Keratinocyte (primary cell): ENCODE measurements around the gene VPS26B. TPM values are rescaled to one million over a fixed set of nuclear protein-coding genes. Genes with fewer than 3 reads are reported as not detected.

Experiments used
- DNase-seq: peaks from one replicate; pipeline ENCODE4 v3.0.0-alpha.2; 2011; ENCODE audit warnings: low read depth, missing footprints, low spot score
- FAIRE-seq: peaks from 2 replicates; lab custom pipeline; 2011; peaks lifted over from hg19 to GRCh38; lab: Jason Lieb, UNC
- H2AFZ ChIP-seq: 2 replicates; pipeline ENCODE4 v1.6.0; 2012; ENCODE audit warnings: low read length, control low read depth, inconsistent platforms; ENCODE audit not compliant: control insufficient read depth
- H3K27ac ChIP-seq: 2 replicates; pipeline ENCODE4 v1.5.1; 2011; ENCODE audit warnings: low read length; ENCODE audit not compliant: control insufficient read depth, insufficient read depth
- H3K27me3 ChIP-seq: 3 replicates; pipeline ENCODE4 v1.6.0; 2011; ENCODE audit warnings: low read length; ENCODE audit not compliant: control insufficient read depth, insufficient read depth; ENCODE audit errors: extremely low read depth
- H3K36me3 ChIP-seq, 2 experiments: 2 replicates in 1 of 2; 3 replicates in 1 of 2; pipeline ENCODE4 v1.5.1; 2011; ENCODE audit warnings: low read length in 2 of 2, mild to moderate bottlenecking in 1 of 2; ENCODE audit not compliant: control insufficient read depth in 2 of 2, insufficient read depth in 2 of 2; ENCODE audit errors: extremely low read depth in 1 of 2
- H3K4me1 ChIP-seq: 3 replicates; pipeline ENCODE4 v1.5.1; 2011; ENCODE audit warnings: low read length; ENCODE audit not compliant: control insufficient read depth, insufficient read depth; ENCODE audit errors: extremely low read depth
- H3K4me2 ChIP-seq: 3 replicates; pipeline ENCODE4 v1.6.0; 2011; ENCODE audit warnings: low read depth, low read length; ENCODE audit not compliant: control insufficient read depth, insufficient read depth; ENCODE audit errors: extremely low read depth
- H3K4me3 ChIP-seq, 3 experiments: fragments of 200-600 bp in 1 of 3; sonication (generic) in 1 of 3; 2 replicates in 2 of 3; 3 replicates in 1 of 3; pipeline ENCODE4 v1.5.1; 2011 to 2016; ENCODE audit warnings: low read length in 3 of 3, mild to moderate bottlenecking in 3 of 3, control low read depth in 2 of 3, inconsistent platforms in 1 of 3, low read depth in 1 of 3, mixed read lengths in 1 of 3, mixed run types in 1 of 3, moderate library complexity in 1 of 3; ENCODE audit not compliant: control insufficient read depth in 2 of 3, insufficient read depth in 2 of 3; ENCODE audit errors: extremely low read depth in 1 of 3
- H3K79me2 ChIP-seq: 2 replicates; pipeline ENCODE4 v1.6.0; 2012; ENCODE audit warnings: low read length; ENCODE audit not compliant: control insufficient read depth, insufficient read depth
- H3K9ac ChIP-seq: 3 replicates; pipeline ENCODE4 v1.6.0; 2011; ENCODE audit warnings: low read length; ENCODE audit not compliant: control insufficient read depth, insufficient read depth; ENCODE audit errors: extremely low read depth
- H3K9me1 ChIP-seq: 3 replicates; pipeline ENCODE4 v1.6.0; 2011; ENCODE audit warnings: low read length; ENCODE audit not compliant: control insufficient read depth, insufficient read depth; ENCODE audit errors: extremely low read depth
- H3K9me3 ChIP-seq: 2 replicates; pipeline ENCODE4 v1.5.1; 2012; ENCODE audit warnings: low read depth, low read length; ENCODE audit not compliant: control insufficient read depth
- H4K20me1 ChIP-seq: 3 replicates; pipeline ENCODE4 v1.6.0; 2011; ENCODE audit warnings: low read length; ENCODE audit not compliant: control insufficient read depth, insufficient read depth; ENCODE audit errors: extremely low read depth
- EZH2 ChIP-seq: IDR thresholded peaks from one replicate; pipeline ENCODE4 v1.6.1; 2012; ENCODE audit warnings: inconsistent platforms, mild to moderate bottlenecking, low read length, moderate library complexity
- dilution Hi-C: fragments of 300-500 bp; cut with MboI; formaldehyde crosslinking; loops from one replicate; pipeline ENCODE4 v1.7.0; 2020; ENCODE audit warnings: low sequenced_read_pairs; ENCODE audit not compliant: extremely low pct_ligation_motif_present
- polyA plus RNA-seq, 5 experiments: library from polyadenylated mRNA; depleted of rRNA in 3 of 5; stranded (reverse) in 3 of 5; stranded (forward) in 1 of 5; unstranded in 1 of 5; fragments of >200 nt; gene quantifications; 1 replicate in 1 of 5; 2 replicates in 3 of 5; 3 replicates in 1 of 5; pipeline versions ENCODE4 v1.2.1 to v1.2.3, GENCODE V29; 2011 to 2012; ENCODE audit warnings: missing spikeins in 2 of 5, low read depth in 1 of 5, low replicate concordance in 1 of 5
- TF ChIP-seq, protein P1 (sequence below), 3 experiments: IDR thresholded peaks in 1 of 3; conservative IDR thresholded peaks in 1 of 3; optimal IDR thresholded peaks in 1 of 3; 2 replicates in 2 of 3; 3 replicates in 1 of 3; pipeline versions ENCODE3 to v1.5.1; 2011; ENCODE audit warnings: low read length in 3 of 3, mild to moderate bottlenecking in 3 of 3, moderate library complexity in 2 of 3, control low read depth in 1 of 3, inconsistent platforms in 1 of 3; ENCODE audit not compliant: insufficient read depth in 2 of 3; ENCODE audit errors: extremely low read depth in 1 of 3

VPS26B gene
- polyA plus RNA-seq, 1 donor (not counting 4 experiments of a cell fraction or from before 2014, with no cell fraction given), result 46.9 TPM

DNA sequence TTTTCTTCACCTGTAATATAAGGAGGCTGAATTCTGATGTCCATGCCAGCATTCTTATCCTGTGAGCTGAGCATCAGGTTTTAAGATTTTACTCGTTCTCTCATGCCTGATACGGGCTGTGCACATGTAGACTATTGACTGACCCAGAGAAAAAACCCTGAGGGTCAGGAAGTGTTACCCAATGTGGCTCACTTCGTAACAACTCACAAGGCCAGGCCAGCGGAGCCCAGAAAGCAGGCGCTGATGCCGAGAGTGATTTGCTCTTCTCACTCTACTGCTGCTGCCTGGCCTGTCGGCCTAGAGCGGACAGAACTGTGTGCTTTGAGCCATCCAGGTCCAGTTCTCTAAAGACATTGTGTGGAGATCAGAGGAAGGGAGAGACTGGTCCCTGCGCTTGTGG is 17.9 kb downstream of the VPS26B start:
- no peak for DNase-seq
- Histone ChIP-seq H3K27me3 (no peaks in the 10 kb centered on the region), H3K79me2 (no peaks in the 10 kb centered on the region), H3K4me2 (no peak overlapping the region), H3K9me3 (no peaks in the 10 kb centered on the region), H3K9me1 (no peaks in the 10 kb centered on the region), H3K4me3 (no peak overlapping the region), H2AFZ (no peak overlapping the region), H3K9ac (no peak overlapping the region), H4K20me1 (no peaks in the 10 kb centered on the region), H3K36me3 (peaks cover 31 to 47% of the 10 kb centered on the region in 2 experiments), H3K4me1 (peaks cover 2% of the 10 kb centered on the region), H3K27ac (no peak overlapping the region)
- FAIRE-seq, result no peak
- dilution Hi-C loops, result no loop called here
- TF ChIP-seq, protein P1, sequence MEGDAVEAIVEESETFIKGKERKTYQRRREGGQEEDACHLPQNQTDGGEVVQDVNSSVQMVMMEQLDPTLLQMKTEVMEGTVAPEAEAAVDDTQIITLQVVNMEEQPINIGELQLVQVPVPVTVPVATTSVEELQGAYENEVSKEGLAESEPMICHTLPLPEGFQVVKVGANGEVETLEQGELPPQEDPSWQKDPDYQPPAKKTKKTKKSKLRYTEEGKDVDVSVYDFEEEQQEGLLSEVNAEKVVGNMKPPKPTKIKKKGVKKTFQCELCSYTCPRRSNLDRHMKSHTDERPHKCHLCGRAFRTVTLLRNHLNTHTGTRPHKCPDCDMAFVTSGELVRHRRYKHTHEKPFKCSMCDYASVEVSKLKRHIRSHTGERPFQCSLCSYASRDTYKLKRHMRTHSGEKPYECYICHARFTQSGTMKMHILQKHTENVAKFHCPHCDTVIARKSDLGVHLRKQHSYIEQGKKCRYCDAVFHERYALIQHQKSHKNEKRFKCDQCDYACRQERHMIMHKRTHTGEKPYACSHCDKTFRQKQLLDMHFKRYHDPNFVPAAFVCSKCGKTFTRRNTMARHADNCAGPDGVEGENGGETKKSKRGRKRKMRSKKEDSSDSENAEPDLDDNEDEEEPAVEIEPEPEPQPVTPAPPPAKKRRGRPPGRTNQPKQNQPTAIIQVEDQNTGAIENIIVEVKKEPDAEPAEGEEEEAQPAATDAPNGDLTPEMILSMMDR (optimal IDR thresholded peaks at IDR 0.05 in 1 of 3, IDR thresholded peaks at IDR 0.05 in 1 of 3, conservative IDR thresholded peaks at IDR 0.05 in 1 of 3; ENCODE audit: extremely low read depth in 1 of 3, insufficient read depth in 2 of 3, low read length in 3 of 3), result no peak
- no peak for TF ChIP-seq EZH2

DNA sequence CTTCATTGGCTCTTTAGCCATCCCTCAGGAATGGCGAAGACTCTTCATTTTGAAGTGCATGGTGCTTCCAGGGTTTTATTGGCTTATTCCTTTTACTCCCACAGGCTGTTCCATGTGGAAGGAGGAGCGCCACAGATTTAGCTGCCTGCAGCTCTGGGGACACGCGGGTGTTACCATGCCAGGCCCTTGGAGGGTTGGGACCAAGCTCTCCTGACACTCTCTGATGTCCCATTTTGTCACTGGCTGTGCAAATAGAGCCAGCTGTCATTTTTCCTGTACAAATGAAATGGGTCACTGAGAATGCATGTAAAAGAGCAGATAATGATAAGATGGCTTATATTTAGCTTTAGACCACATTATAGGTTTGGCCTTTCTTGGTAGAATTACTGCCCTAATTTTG is 19.4 kb downstream of the VPS26B start:
- dilution Hi-C loops, result no loop called here
- H3K4me3 ChIP-seq, result no peak overlapping the region
- peaks cover 38 to 41% of the 10 kb centered on the region in 2 experiments for H3K36me3 ChIP-seq
- H3K27ac ChIP-seq, result no peak overlapping the region
- peaks cover 2% of the 10 kb centered on the region for H3K4me1 ChIP-seq
- FAIRE-seq, result no peak
- no peak for DNase-seq
- no peak overlapping the region for H3K4me2 ChIP-seq
- H3K79me2 ChIP-seq, result no peaks in the 10 kb centered on the region
- TF ChIP-seq EZH2, result no peak
- no peaks in the 10 kb centered on the region for H3K9me3 ChIP-seq
- no peaks in the 10 kb centered on the region for H3K27me3 ChIP-seq
- H2AFZ ChIP-seq, result no peak overlapping the region
- no peaks in the 10 kb centered on the region for H3K9me1 ChIP-seq
- H4K20me1 ChIP-seq, result no peaks in the 10 kb centered on the region
- H3K9ac ChIP-seq, result no peak overlapping the region

DNA sequence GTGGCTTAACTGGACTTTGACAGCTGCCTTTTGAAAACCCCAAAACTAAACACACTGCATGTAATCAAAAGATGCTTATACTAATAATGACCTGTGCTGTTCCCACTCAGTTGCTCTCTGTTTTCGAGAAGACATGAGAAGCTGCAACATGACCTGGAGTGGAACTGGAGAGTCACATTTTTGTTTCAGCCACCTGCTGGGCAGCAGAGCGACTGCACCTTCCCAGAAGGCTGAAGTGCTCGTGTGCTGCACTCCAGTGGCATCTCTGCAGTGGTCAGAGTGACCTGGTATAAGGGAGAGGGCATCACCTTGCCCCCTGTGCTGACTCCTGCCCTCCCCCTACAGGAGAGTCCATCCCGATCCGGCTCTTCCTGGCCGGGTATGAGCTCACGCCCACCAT is 20.1 kb downstream of the VPS26B start:
- no peak for DNase-seq
- dilution Hi-C loops, result no loop called here

More for the DNA sequence above, 20.1 kb downstream of the VPS26B start:
- Histone ChIP-seq H3K9ac (no peak overlapping the region), H3K9me1 (no peaks in the 10 kb centered on the region), H3K9me3 (no peaks in the 10 kb centered on the region), H3K27me3 (no peaks in the 10 kb centered on the region), H3K36me3 (peaks cover 39% of the 10 kb centered on the region in 2 experiments), H3K4me2 (no peak overlapping the region), H3K79me2 (no peaks in the 10 kb centered on the region), H3K4me3 (no peak overlapping the region), H3K27ac (no peak overlapping the region), H2AFZ (no peak overlapping the region), H3K4me1 (peaks cover 2% of the 10 kb centered on the region), H4K20me1 (no peaks in the 10 kb centered on the region)
- FAIRE-seq, result no peak
- TF ChIP-seq EZH2, result no peak
- TF ChIP-seq, protein P1 (optimal IDR thresholded peaks at IDR 0.05 in 1 of 3, IDR thresholded peaks at IDR 0.05 in 1 of 3, conservative IDR thresholded peaks at IDR 0.05 in 1 of 3; ENCODE audit: extremely low read depth in 1 of 3, insufficient read depth in 2 of 3, low read length in 3 of 3), result peak; percentile 48 to 66 (median 49)
